Measurements from ENCODE around the gene DACT1. TPM values are rescaled to one million over a fixed set of nuclear protein-coding genes. Genes with fewer than 3 reads are reported as not detected.

DACT1 gene
- total RNA-seq, 1 donor from 2014 or later, result 326 TPM

- Mint-ChIP-seq H3K4me3 (ENCODE audit: unreplicated experiment) (no peak overlapping the region), H3K27ac (ENCODE audit: unreplicated experiment) (peak overlapping the region; percentile 100), H3K27me3 (ENCODE audit: low read depth) (no peaks in the 10 kb centered on the region), H3K9me3 (ENCODE audit: low read depth) (no peaks in the 10 kb centered on the region), H3K36me3 (ENCODE audit: low read depth) (peaks cover 15% of the 10 kb centered on the region), H3K4me1 (ENCODE audit: low read depth) (peaks cover 50% of the 10 kb centered on the region)
- TF ChIP-seq, protein P1, sequence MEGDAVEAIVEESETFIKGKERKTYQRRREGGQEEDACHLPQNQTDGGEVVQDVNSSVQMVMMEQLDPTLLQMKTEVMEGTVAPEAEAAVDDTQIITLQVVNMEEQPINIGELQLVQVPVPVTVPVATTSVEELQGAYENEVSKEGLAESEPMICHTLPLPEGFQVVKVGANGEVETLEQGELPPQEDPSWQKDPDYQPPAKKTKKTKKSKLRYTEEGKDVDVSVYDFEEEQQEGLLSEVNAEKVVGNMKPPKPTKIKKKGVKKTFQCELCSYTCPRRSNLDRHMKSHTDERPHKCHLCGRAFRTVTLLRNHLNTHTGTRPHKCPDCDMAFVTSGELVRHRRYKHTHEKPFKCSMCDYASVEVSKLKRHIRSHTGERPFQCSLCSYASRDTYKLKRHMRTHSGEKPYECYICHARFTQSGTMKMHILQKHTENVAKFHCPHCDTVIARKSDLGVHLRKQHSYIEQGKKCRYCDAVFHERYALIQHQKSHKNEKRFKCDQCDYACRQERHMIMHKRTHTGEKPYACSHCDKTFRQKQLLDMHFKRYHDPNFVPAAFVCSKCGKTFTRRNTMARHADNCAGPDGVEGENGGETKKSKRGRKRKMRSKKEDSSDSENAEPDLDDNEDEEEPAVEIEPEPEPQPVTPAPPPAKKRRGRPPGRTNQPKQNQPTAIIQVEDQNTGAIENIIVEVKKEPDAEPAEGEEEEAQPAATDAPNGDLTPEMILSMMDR (IDR thresholded peaks at IDR 0.05), result no peak
- no peak for DNase-seq (ENCODE audit: low spot score)
Observed at GRCh38 chr14:58636129-58636528, 1.6 kb upstream of the DACT1 start.

GRCh38 chr14:58637040-58637390 is 747 bp upstream of the DACT1 start:
- Mint-ChIP-seq H3K27ac (ENCODE audit: unreplicated experiment) (peak overlapping the region; percentile 100), H3K4me3 (ENCODE audit: unreplicated experiment) (peak overlapping the region; percentile 95), H3K27me3 (ENCODE audit: low read depth) (no peaks in the 10 kb centered on the region), H3K4me1 (ENCODE audit: low read depth) (peaks cover 59% of the 10 kb centered on the region), H3K36me3 (ENCODE audit: low read depth) (peaks cover 24% of the 10 kb centered on the region), H3K9me3 (ENCODE audit: low read depth) (no peaks in the 10 kb centered on the region)
- TF ChIP-seq, protein P1 (IDR thresholded peaks at IDR 0.05), result no peak
- no peak for DNase-seq (ENCODE audit: low spot score)

GRCh38 chr14:58638231-58639197 is 752 bp downstream of the DACT1 start:
- Mint-ChIP-seq H3K4me3 (ENCODE audit: unreplicated experiment) (peak overlapping the region; percentile 86), H3K27me3 (ENCODE audit: low read depth) (no peaks in the 10 kb centered on the region), H3K27ac (ENCODE audit: unreplicated experiment) (peak overlapping the region; percentile 82), H3K36me3 (ENCODE audit: low read depth) (peaks cover 35% of the 10 kb centered on the region), H3K4me1 (ENCODE audit: low read depth) (peaks cover 74% of the 10 kb centered on the region), H3K9me3 (ENCODE audit: low read depth) (no peaks in the 10 kb centered on the region)
- DNase-seq (ENCODE audit: low spot score), result no peak
- TF ChIP-seq, protein P1 (IDR thresholded peaks at IDR 0.05), result peak; percentile 19

DNA sequence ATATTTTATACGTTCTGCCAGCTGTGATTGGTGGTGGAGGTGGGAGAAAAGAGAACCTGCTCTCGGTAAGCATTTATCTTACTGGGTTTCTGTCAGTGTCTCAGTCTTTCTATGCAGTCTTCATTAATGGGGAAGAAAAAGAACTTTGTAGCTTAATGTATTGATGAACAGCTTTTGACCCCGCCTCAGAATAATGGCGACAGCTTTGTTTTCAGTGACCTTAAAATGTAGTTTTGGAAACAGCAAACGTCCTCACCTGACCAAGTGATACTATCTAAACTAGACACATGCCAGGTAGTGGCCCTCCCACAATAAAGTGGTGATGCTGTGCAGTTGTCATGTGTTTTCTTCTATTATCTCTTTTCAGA is 1.4 kb downstream of the DACT1 start:
- peaks cover 39% of the 10 kb centered on the region for H3K36me3 Mint-ChIP-seq (ENCODE audit: low read depth)
- peak overlapping the region; percentile 82 for H3K27ac Mint-ChIP-seq (ENCODE audit: unreplicated experiment)
- no peak for DNase-seq (ENCODE audit: low spot score)
- TF ChIP-seq, protein P1 (IDR thresholded peaks at IDR 0.05), result no peak
- peaks cover 72% of the 10 kb centered on the region for H3K4me1 Mint-ChIP-seq (ENCODE audit: low read depth)
- H3K9me3 Mint-ChIP-seq (ENCODE audit: low read depth), result no peaks in the 10 kb centered on the region
- H3K4me3 Mint-ChIP-seq (ENCODE audit: unreplicated experiment), result peak overlapping the region; percentile 86
- H3K27me3 Mint-ChIP-seq (ENCODE audit: low read depth), result no peaks in the 10 kb centered on the region

DNA sequence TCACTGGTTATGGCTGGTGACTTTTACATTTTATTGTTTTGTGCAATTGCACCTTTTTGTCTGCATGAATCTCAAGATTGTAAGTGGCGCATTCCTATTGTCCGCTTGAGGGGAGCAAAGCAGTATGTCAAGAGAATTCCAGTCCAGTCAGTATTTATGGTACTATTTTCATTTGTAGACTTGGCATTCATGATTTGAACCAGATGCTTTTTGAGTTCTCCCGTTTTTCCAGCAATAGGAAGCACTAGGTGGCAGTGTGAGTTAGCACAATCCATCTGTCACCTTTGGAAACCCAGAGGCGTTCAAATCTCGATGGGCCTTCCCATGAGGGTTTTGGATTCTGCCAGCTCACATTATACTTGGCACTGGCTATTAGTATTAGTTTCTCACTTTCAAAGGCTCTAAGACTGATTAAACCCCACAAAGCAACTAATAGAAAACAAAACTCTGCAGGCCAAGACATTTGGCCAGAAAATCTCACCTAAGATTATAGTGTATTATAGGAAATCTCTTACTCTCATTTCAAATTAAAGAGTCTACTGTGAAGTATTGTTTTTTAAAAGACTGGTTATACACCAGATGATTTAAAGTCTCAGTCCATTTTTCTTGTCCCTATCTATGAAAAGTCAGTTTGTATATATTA is 2.2 kb downstream of the DACT1 start:
- Mint-ChIP-seq H3K4me1 (ENCODE audit: low read depth) (peaks cover 67% of the 10 kb centered on the region), H3K36me3 (ENCODE audit: low read depth) (peaks cover 43% of the 10 kb centered on the region), H3K9me3 (ENCODE audit: low read depth) (no peaks in the 10 kb centered on the region), H3K4me3 (ENCODE audit: unreplicated experiment) (peak overlapping the region; percentile 86), H3K27ac (ENCODE audit: unreplicated experiment) (peak overlapping the region; percentile 82), H3K27me3 (ENCODE audit: low read depth) (no peaks in the 10 kb centered on the region)
- no peak for DNase-seq (ENCODE audit: low spot score)
- TF ChIP-seq, protein P1 (IDR thresholded peaks at IDR 0.05), result peak; percentile 94

Data from chondrocyte (in vitro differentiated cells).